Chondrocyte (in vitro differentiated cells): ENCODE results near the gene TTLL12. TPM values are rescaled to one million over a fixed set of nuclear protein-coding genes. Genes with fewer than 3 reads are reported as not detected.

ENCODE experiments used
- DNase-seq: peaks from one replicate; pipeline ENCODE4 v3.0.0; 2021; ENCODE audit warnings: mixed read lengths, low spot score
- H3K27ac Mint-ChIP-seq: one replicate; pipeline ENCODE4 v1.8.0; 2021; ENCODE audit warnings: mild to moderate bottlenecking, moderate library complexity, mixed read lengths; ENCODE audit not compliant: unreplicated experiment
- H3K27me3 Mint-ChIP-seq: 2 replicates; pipeline ENCODE4 v1.8.0; 2021; ENCODE audit warnings: low read depth, mixed read lengths
- H3K36me3 Mint-ChIP-seq: 2 replicates; pipeline ENCODE4 v1.8.0; 2021; ENCODE audit warnings: low read depth, mixed read lengths
- H3K4me1 Mint-ChIP-seq: 2 replicates; pipeline ENCODE4 v1.8.0; 2021; ENCODE audit warnings: low read depth, mild to moderate bottlenecking, mixed read lengths
- H3K4me3 Mint-ChIP-seq: one replicate; pipeline ENCODE4 v1.8.0; 2021; ENCODE audit warnings: mild to moderate bottlenecking, moderate library complexity, mixed read lengths; ENCODE audit not compliant: unreplicated experiment
- H3K9me3 Mint-ChIP-seq: 2 replicates; pipeline ENCODE4 v1.8.0; 2021; ENCODE audit warnings: low read depth, mixed read lengths
- total RNA-seq: library from RNA; stranded (reverse); gene quantifications from 3 replicates; pipeline ENCODE4 v1.2.1, GENCODE V29; 2021
- TF ChIP-seq, protein P1 (sequence below): fragments of 200-600 bp; sonication (generic); IDR thresholded peaks from 2 replicates; pipeline ENCODE4 v1.5.0; 2021; ENCODE audit warnings: antibody characterized with exemption, mild to moderate bottlenecking, moderate library complexity

Gene TTLL12
- total RNA-seq, 1 donor from 2014 or later = 35.6 TPM

DNA sequence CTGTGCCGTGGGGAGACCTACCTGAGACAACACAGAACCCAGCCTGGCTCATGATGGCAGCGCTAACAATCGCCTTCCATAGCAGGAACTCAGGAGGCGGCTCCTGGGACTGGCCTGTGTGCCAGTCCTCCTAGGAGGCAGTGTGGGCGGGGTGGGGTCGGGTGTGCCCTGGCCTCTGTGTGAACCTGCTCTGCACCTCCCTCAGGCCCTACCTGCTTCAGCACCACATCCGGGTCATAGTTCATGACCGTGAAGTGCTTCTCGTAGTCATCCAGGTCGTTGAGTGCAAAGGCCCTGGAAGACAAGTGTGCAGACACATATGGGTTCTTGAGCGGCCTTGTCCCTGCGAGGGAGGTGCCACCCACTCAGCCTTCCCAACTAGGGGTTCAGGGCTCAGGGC lies 15.3 kb downstream of the TTLL12 start:
- H3K36me3 Mint-ChIP-seq = peaks cover 8% of the 10 kb centered on the region

DNA sequence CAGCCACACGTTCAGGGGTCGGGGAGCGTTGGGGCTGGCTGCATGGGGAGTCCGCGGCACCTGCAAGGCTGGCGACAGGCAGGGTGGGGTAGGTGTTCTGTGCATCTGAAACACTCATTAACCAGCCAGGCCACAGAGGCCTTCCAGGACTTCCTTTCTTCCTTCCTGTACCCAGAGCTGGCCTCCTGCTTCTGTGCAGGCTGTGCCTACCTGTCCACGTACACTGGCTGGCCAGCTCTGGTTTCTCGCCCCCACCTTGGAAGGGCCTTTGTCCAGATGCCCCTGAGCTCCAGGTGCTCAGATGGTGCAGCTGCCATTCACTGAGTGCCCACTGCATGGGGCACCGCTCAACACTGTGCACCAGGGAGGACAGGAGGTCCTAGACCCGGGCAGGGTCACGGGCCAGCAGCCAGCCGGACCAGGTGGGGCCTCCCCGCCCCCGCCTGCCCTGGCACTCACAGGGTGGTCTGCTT lies 15.9 kb downstream of the TTLL12 start:
- Mint-ChIP-seq H3K27ac (no peak overlapping the region), H3K27me3 (no peaks in the 10 kb centered on the region), H3K36me3 (peaks cover 6% of the 10 kb centered on the region), H3K4me3 (no peak overlapping the region), H3K4me1 (peaks cover 17% of the 10 kb centered on the region), H3K9me3 (no peaks in the 10 kb centered on the region)
- TF ChIP-seq, protein P1, sequence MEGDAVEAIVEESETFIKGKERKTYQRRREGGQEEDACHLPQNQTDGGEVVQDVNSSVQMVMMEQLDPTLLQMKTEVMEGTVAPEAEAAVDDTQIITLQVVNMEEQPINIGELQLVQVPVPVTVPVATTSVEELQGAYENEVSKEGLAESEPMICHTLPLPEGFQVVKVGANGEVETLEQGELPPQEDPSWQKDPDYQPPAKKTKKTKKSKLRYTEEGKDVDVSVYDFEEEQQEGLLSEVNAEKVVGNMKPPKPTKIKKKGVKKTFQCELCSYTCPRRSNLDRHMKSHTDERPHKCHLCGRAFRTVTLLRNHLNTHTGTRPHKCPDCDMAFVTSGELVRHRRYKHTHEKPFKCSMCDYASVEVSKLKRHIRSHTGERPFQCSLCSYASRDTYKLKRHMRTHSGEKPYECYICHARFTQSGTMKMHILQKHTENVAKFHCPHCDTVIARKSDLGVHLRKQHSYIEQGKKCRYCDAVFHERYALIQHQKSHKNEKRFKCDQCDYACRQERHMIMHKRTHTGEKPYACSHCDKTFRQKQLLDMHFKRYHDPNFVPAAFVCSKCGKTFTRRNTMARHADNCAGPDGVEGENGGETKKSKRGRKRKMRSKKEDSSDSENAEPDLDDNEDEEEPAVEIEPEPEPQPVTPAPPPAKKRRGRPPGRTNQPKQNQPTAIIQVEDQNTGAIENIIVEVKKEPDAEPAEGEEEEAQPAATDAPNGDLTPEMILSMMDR = no peak
- no peak for DNase-seq

More for the DNA sequence above, 15.3 kb downstream of the TTLL12 start:
- TF ChIP-seq, protein P1 = no peak
- H3K27ac Mint-ChIP-seq = no peak overlapping the region
- H3K27me3 Mint-ChIP-seq = no peaks in the 10 kb centered on the region
- H3K4me1 Mint-ChIP-seq = peaks cover 17% of the 10 kb centered on the region
- H3K9me3 Mint-ChIP-seq = no peaks in the 10 kb centered on the region
- DNase-seq = no peak
- H3K4me3 Mint-ChIP-seq = no peak overlapping the region

DNA sequence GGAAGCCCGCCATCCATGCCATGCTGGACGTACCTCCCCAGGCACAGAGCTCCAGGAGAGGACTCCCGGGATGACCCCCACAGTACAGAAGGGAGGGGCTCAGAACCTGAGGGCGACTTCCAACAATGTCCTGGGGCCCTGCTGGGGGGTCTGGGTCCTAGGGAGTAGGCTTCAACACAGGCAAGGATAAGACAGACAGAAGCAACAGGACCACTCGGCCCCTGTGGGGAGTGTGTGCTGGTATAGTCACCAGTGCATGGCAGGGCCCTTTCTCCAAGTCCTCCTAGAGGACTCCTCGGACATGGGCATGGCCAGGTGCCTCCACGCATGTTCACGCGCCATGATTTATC lies 16.8 kb downstream of the TTLL12 start:
- Mint-ChIP-seq H3K4me3 (no peak overlapping the region), H3K9me3 (no peaks in the 10 kb centered on the region), H3K27ac (no peak overlapping the region), H3K36me3 (peaks cover 4% of the 10 kb centered on the region), H3K4me1 (peaks cover 17% of the 10 kb centered on the region), H3K27me3 (no peaks in the 10 kb centered on the region)
- TF ChIP-seq, protein P1 = no peak
- DNase-seq = no peak

DNA sequence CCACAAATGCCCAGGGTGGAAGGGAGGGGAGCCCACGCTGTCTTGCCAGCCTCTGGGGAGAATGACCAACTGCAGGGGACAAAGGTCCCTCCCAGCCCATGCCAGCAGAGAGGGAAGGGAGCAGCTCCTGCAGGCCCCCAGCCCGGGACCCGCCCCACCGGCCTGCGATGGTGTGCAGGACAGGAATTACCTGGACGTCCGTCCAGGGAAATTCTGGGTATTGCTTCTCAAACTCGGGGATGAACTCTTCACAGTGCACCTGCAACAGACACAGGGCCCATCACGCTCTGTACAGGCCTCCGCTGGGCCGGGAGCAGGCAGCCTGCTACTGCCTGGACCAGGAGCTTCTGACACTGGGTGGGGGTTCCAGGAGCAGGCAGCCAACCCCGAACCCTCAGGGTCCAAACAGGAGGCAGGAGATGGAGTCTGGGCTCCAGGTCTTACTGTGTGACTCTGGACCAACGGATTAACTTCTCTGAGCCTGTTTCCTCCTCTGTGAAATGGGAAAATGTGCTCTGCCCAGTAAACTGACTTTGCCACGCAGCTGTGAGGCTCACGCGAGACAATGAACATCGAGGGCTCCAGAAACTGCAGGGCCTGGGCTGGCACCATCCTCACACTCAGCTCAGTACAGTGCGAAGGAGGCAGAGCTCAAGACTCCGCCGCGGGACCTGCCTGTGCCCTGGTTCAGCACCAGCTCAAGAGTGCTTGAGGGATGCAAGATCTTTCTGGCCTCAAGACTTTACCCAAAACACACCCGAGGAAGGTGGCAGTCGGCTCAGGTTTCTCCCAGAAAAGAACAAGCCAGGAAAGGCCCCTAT lies 17.4 kb downstream of the TTLL12 start:
- Mint-ChIP-seq H3K36me3 (peaks cover 4% of the 10 kb centered on the region), H3K4me3 (no peak overlapping the region), H3K27ac (no peak overlapping the region), H3K9me3 (no peaks in the 10 kb centered on the region), H3K4me1 (peaks cover 17% of the 10 kb centered on the region), H3K27me3 (no peaks in the 10 kb centered on the region)
- no peak for DNase-seq
- TF ChIP-seq, protein P1 = no peak

- TF ChIP-seq, protein P1 = no peak
- H3K4me3 Mint-ChIP-seq = no peak overlapping the region
- peaks cover 24% of the 10 kb centered on the region for H3K4me1 Mint-ChIP-seq
- no peaks in the 10 kb centered on the region for H3K27me3 Mint-ChIP-seq
- H3K27ac Mint-ChIP-seq = peak overlapping the region; percentile 83
- H3K9me3 Mint-ChIP-seq = no peaks in the 10 kb centered on the region
- H3K36me3 Mint-ChIP-seq = peaks cover 10% of the 10 kb centered on the region
- no peak for DNase-seq
These were observed 18.2 kb downstream of the TTLL12 start for GRCh38 chr22:43168471-43169309.
